ENCODE results near the gene WDR82. TPM values are rescaled to one million over a fixed set of nuclear protein-coding genes. Genes with fewer than 3 reads are reported as not detected.

Gene WDR82
- total RNA-seq, 1 donor from 2014 or later: 57.4 TPM

- no peaks in the 10 kb centered on the region for H3K9me3 ChIP-seq (ENCODE audit: insufficient read depth, low read depth, low read length)
- FAIRE-seq: no peak
- DNase-seq (ENCODE audit: low read depth): no peak
- H3K79me2 ChIP-seq (ENCODE audit: insufficient read depth, low read length): peaks cover 70% of the 10 kb centered on the region
- Mint-ChIP-seq H3K27me3 (ENCODE audit: low read depth, unreplicated experiment) (no peaks in the 10 kb centered on the region), H3K27ac (ENCODE audit: unreplicated experiment) (no peak overlapping the region), H3K9me3 (ENCODE audit: unreplicated experiment) (no peaks in the 10 kb centered on the region), H3K4me1 (ENCODE audit: low read depth, unreplicated experiment) (no peaks in the 10 kb centered on the region), H3K4me3 (ENCODE audit: unreplicated experiment) (no peak overlapping the region), H3K36me3 (ENCODE audit: low read depth, unreplicated experiment) (peaks cover 34% of the 10 kb centered on the region)
- H4K20me1 ChIP-seq (ENCODE audit: insufficient read depth, low read length): peaks cover 88% of the 10 kb centered on the region
- peaks cover 78% of the 10 kb centered on the region for H3K36me3 ChIP-seq (ENCODE audit: insufficient read depth, low read length)
- H3K4me3 ChIP-seq (ENCODE audit: insufficient read depth, low read depth, low read length): no peak overlapping the region
- H3K27me3 ChIP-seq (ENCODE audit: insufficient read depth, low read length): no peaks in the 10 kb centered on the region
- no peak overlapping the region for H3K4me2 ChIP-seq (ENCODE audit: low read length)
- peaks cover 5% of the 10 kb centered on the region for H3K4me1 ChIP-seq (ENCODE audit: insufficient read depth, low read length)
- TF ChIP-seq CTCF (IDR thresholded peaks at IDR 0.05; ENCODE audit: insufficient read depth, low read depth, low read length) (no peak), EZH2 (IDR thresholded peaks at IDR 0.05; ENCODE audit: insufficient read depth, low read length) (no peak)
- H3K27ac ChIP-seq (ENCODE audit: low read depth, low read length): no peak overlapping the region
- no peak overlapping the region for H3K9ac ChIP-seq (ENCODE audit: low read length)
- H2AFZ ChIP-seq (ENCODE audit: low read depth, low read length): no peak overlapping the region
Measured at GRCh38 chr3:52262447-52262846, 16.0 kb downstream of the WDR82 start.

GRCh38 chr3:52259448-52259847, 19.0 kb downstream of the WDR82 start:
- H4K20me1 ChIP-seq (ENCODE audit: insufficient read depth, low read length): peaks cover 93% of the 10 kb centered on the region
- H3K79me2 ChIP-seq (ENCODE audit: insufficient read depth, low read length): peaks cover 70% of the 10 kb centered on the region
- DNase-seq (ENCODE audit: low read depth): no peak

More at GRCh38 chr3:52259448-52259847, 19.0 kb downstream of the WDR82 start:
- Histone ChIP-seq H3K4me3 (ENCODE audit: insufficient read depth, low read depth, low read length) (no peak overlapping the region), H3K4me2 (ENCODE audit: low read length) (no peak overlapping the region), H2AFZ (ENCODE audit: low read depth, low read length) (no peak overlapping the region), H3K9ac (ENCODE audit: low read length) (no peak overlapping the region), H3K27me3 (ENCODE audit: insufficient read depth, low read length) (no peaks in the 10 kb centered on the region), H3K4me1 (ENCODE audit: insufficient read depth, low read length) (peaks cover 5% of the 10 kb centered on the region), H3K9me3 (ENCODE audit: insufficient read depth, low read depth, low read length) (no peaks in the 10 kb centered on the region), H3K27ac (ENCODE audit: low read depth, low read length) (no peak overlapping the region), H3K36me3 (ENCODE audit: insufficient read depth, low read length) (peaks cover 85% of the 10 kb centered on the region)
- no peak overlapping the region for H3K27ac Mint-ChIP-seq (ENCODE audit: unreplicated experiment)
- H3K36me3 Mint-ChIP-seq (ENCODE audit: low read depth, unreplicated experiment): peaks cover 37% of the 10 kb centered on the region
- no peak for TF ChIP-seq CTCF (IDR thresholded peaks at IDR 0.05; ENCODE audit: insufficient read depth, low read depth, low read length)
- TF ChIP-seq EZH2 (IDR thresholded peaks at IDR 0.05; ENCODE audit: insufficient read depth, low read length): no peak
- H3K4me3 Mint-ChIP-seq (ENCODE audit: unreplicated experiment): no peak overlapping the region
- H3K4me1 Mint-ChIP-seq (ENCODE audit: low read depth, unreplicated experiment): no peaks in the 10 kb centered on the region
- H3K9me3 Mint-ChIP-seq (ENCODE audit: unreplicated experiment): no peaks in the 10 kb centered on the region
- H3K27me3 Mint-ChIP-seq (ENCODE audit: low read depth, unreplicated experiment): no peaks in the 10 kb centered on the region
- no peak for FAIRE-seq
